ENCODE results near the gene CHST8.

The CHST8 gene

GRCh38 chr19:33669376-33669775 is 47.6 kb downstream of the CHST8 start:
- no peak for TF ChIP-seq CTCF (IDR thresholded peaks at IDR 0.05; ENCODE audit: low read depth, low read length)
- DNase-seq (ENCODE audit: extremely low read depth, low read depth): no peak

GRCh38 chr19:33670398-33670797 is 48.6 kb downstream of the CHST8 start:
- DNase-seq (ENCODE audit: extremely low read depth, low read depth): no peak
- TF ChIP-seq CTCF (IDR thresholded peaks at IDR 0.05; ENCODE audit: low read depth, low read length): no peak

GRCh38 chr19:33671211-33671610 is 49.5 kb downstream of the CHST8 start:
- no peak for DNase-seq (ENCODE audit: extremely low read depth, low read depth)
- no peak for TF ChIP-seq CTCF (IDR thresholded peaks at IDR 0.05; ENCODE audit: low read depth, low read length)

- TF ChIP-seq CTCF (IDR thresholded peaks at IDR 0.05; ENCODE audit: low read depth, low read length): no peak
Measured at GRCh38 chr19:33673258-33673875, 51.6 kb downstream of the CHST8 start.

GRCh38 chr19:33673996-33674625 is 52.4 kb downstream of the CHST8 start:
- TF ChIP-seq CTCF (IDR thresholded peaks at IDR 0.05; ENCODE audit: low read depth, low read length): no peak
- DNase-seq (ENCODE audit: extremely low read depth, low read depth): no peak

More at GRCh38 chr19:33673258-33673875, 51.6 kb downstream of the CHST8 start:
- DNase-seq (ENCODE audit: extremely low read depth, low read depth): no peak

- no peak for DNase-seq (ENCODE audit: extremely low read depth, low read depth)
- no peak for TF ChIP-seq CTCF (IDR thresholded peaks at IDR 0.05; ENCODE audit: low read depth, low read length)
Measured at GRCh38 chr19:33674626-33675367, 53.0 kb downstream of the CHST8 start.
